Skeletal muscle satellite cell (primary cell): ENCODE data around the gene COQ5.
"Not testable (repeated sequence)": the region's sequence is repeated elsewhere in the genome, so short reads cannot be mapped to it uniquely, and the experiment has no call there.

ENCODE experiments used
- H3K27me3 ChIP-seq: 2 replicates; pipeline ENCODE4 v1.7.0; 2013; ENCODE audit warnings: low read length; ENCODE audit not compliant: control insufficient read depth, insufficient read depth
- H3K36me3 ChIP-seq: 2 replicates; pipeline ENCODE4 v1.7.0; 2013; ENCODE audit warnings: mild to moderate bottlenecking, control low read depth, low read length; ENCODE audit not compliant: insufficient read depth
- H3K4me1 ChIP-seq: 2 replicates; pipeline ENCODE4 v1.7.0; 2013; ENCODE audit warnings: low read length; ENCODE audit not compliant: control insufficient read depth, insufficient read depth
- H3K4me2 ChIP-seq: 2 replicates; pipeline ENCODE4 v1.7.0; 2013; ENCODE audit warnings: mild to moderate bottlenecking, low read length
- H3K4me3 ChIP-seq: 2 replicates; pipeline ENCODE4 v1.7.0; 2013; ENCODE audit warnings: low read length
- H3K9ac ChIP-seq: 2 replicates; pipeline ENCODE4 v1.7.0; 2013; ENCODE audit warnings: mild to moderate bottlenecking, low read depth, low read length, moderate library complexity
- H3K9me3 ChIP-seq: replicated peaks from 2 replicates; pipeline ENCODE4 v1.7.0; 2013; ENCODE audit warnings: mild to moderate bottlenecking, control low read depth, low read length

Gene COQ5

GRCh38 chr12:120519324-120519723, 9.6 kb downstream of the COQ5 start:
- H3K9ac ChIP-seq, H3K4me2 ChIP-seq, H3K4me1 ChIP-seq, H3K27me3 ChIP-seq, H3K4me3 ChIP-seq, H3K9me3 ChIP-seq: not testable (repeated sequence)
- H3K36me3 ChIP-seq, result peaks cover 17% of the 10 kb centered on the region

- Histone ChIP-seq H3K4me2 (no peak overlapping the region), H3K9ac (no peak overlapping the region), H3K36me3 (peaks cover 14% of the 10 kb centered on the region), H3K4me3 (no peak overlapping the region), H3K27me3 (no peaks in the 10 kb centered on the region), H3K9me3 (no peaks in the 10 kb centered on the region), H3K4me1 (no peaks in the 10 kb centered on the region)
These were observed 13.5 kb downstream of the COQ5 start for GRCh38 chr12:120515496-120515895.

GRCh38 chr12:120514002-120514401, 15.0 kb downstream of the COQ5 start:
- Histone ChIP-seq H3K4me1 (no peaks in the 10 kb centered on the region), H3K4me3 (no peak overlapping the region), H3K9me3 (no peaks in the 10 kb centered on the region), H3K36me3 (peaks cover 17% of the 10 kb centered on the region), H3K27me3 (no peaks in the 10 kb centered on the region), H3K4me2 (no peak overlapping the region), H3K9ac (no peak overlapping the region)

GRCh38 chr12:120508537-120508936, 20.4 kb downstream of the COQ5 start:
- no peak overlapping the region for H3K4me3 ChIP-seq
- H3K9me3 ChIP-seq, result no peaks in the 10 kb centered on the region
- H3K4me1 ChIP-seq, result no peaks in the 10 kb centered on the region
- H3K36me3 ChIP-seq, result peaks cover 17% of the 10 kb centered on the region
- no peak overlapping the region for H3K4me2 ChIP-seq
- no peaks in the 10 kb centered on the region for H3K27me3 ChIP-seq
- no peak overlapping the region for H3K9ac ChIP-seq

GRCh38 chr12:120504587-120504986, 24.4 kb downstream of the COQ5 start:
- Histone ChIP-seq H3K4me3 (no peak overlapping the region), H3K4me1 (no peaks in the 10 kb centered on the region), H3K27me3 (no peaks in the 10 kb centered on the region), H3K9me3 (no peaks in the 10 kb centered on the region), H3K9ac (no peak overlapping the region), H3K4me2 (no peak overlapping the region), H3K36me3 (peaks cover 18% of the 10 kb centered on the region)

- Histone ChIP-seq H3K36me3 (peaks cover 27% of the 10 kb centered on the region), H3K4me3 (no peak overlapping the region), H3K4me2 (no peak overlapping the region), H3K9me3 (no peaks in the 10 kb centered on the region), H3K4me1 (peaks cover 11% of the 10 kb centered on the region), H3K9ac (no peak overlapping the region), H3K27me3 (no peaks in the 10 kb centered on the region)
These were observed 28.4 kb downstream of the COQ5 start for GRCh38 chr12:120500581-120500980.

GRCh38 chr12:120498870-120499515, 30.0 kb downstream of the COQ5 start:
- H3K9me3 ChIP-seq, result no peaks in the 10 kb centered on the region
- H3K36me3 ChIP-seq, result peaks cover 22% of the 10 kb centered on the region
- H3K9ac ChIP-seq, result no peak overlapping the region
- H3K4me3 ChIP-seq, result no peak overlapping the region
- H3K4me1 ChIP-seq, result peaks cover 15% of the 10 kb centered on the region
- peak overlapping the region; percentile 90 for H3K4me2 ChIP-seq
- H3K27me3 ChIP-seq, result no peaks in the 10 kb centered on the region

GRCh38 chr12:120497524-120498150, 31.3 kb downstream of the COQ5 start:
- no peaks in the 10 kb centered on the region for H3K9me3 ChIP-seq
- H3K36me3 ChIP-seq, result peaks cover 13% of the 10 kb centered on the region
- peaks cover 15% of the 10 kb centered on the region for H3K4me1 ChIP-seq
- no peaks in the 10 kb centered on the region for H3K27me3 ChIP-seq
- H3K9ac ChIP-seq, result peak overlapping the region; percentile 90
- H3K4me2 ChIP-seq, result peak overlapping the region; percentile 90
- H3K4me3 ChIP-seq, result peak overlapping the region; percentile 97

GRCh38 chr12:120496413-120497340, 32.3 kb downstream of the COQ5 start:
- peaks cover 16% of the 10 kb centered on the region for H3K36me3 ChIP-seq
- peak overlapping the region; percentile 90 for H3K4me2 ChIP-seq
- no peaks in the 10 kb centered on the region for H3K9me3 ChIP-seq
- H3K4me1 ChIP-seq, result peaks cover 15% of the 10 kb centered on the region
- H3K27me3 ChIP-seq, result no peaks in the 10 kb centered on the region
- peak overlapping the region; percentile 90 for H3K9ac ChIP-seq
- peak overlapping the region; percentile 97 for H3K4me3 ChIP-seq

GRCh38 chr12:120495731-120496412, 33.1 kb downstream of the COQ5 start, which contains the start of gene DYNLL1:
DYNLL1 (plus strand) TSS chr12:120496113; CDS start chr12:120496422, 309 bp downstream.
- H3K36me3 ChIP-seq, result peaks cover 19% of the 10 kb centered on the region

GRCh38 chr12:120495186-120495730, 33.7 kb downstream of the COQ5 start:
- peak overlapping the region; percentile 97 for H3K4me3 ChIP-seq
- H3K9ac ChIP-seq, result peak overlapping the region; percentile 55
- H3K4me2 ChIP-seq, result peak overlapping the region; percentile 90
- H3K36me3 ChIP-seq, result peaks cover 19% of the 10 kb centered on the region
- peaks cover 15% of the 10 kb centered on the region for H3K4me1 ChIP-seq
- no peaks in the 10 kb centered on the region for H3K27me3 ChIP-seq
- H3K9me3 ChIP-seq, result no peaks in the 10 kb centered on the region

More at GRCh38 chr12:120495731-120496412, 33.1 kb downstream of the COQ5 start, which contains the start of gene DYNLL1:
- Histone ChIP-seq H3K4me1 (peaks cover 15% of the 10 kb centered on the region), H3K9ac (peak within 1 kb of the TSS; percentile 90), H3K4me2 (peak within 1 kb of the TSS; percentile 90), H3K4me3 (peak within 1 kb of the TSS; percentile 97), H3K27me3 (no peaks in the 10 kb centered on the region), H3K9me3 (no peaks in the 10 kb centered on the region)
